Dendritic cell treated with granulocyte-macrophage colony-stimulating factor and Interleukin-4, amounts not matched to agents 40 ng/mL and 50 ng/mL, for 4 days (primary cell): Measurements from ENCODE around the gene DNM3.
A peak's percentile ranks its signal among the peaks of the same experiment; 100 is the strongest.

Source experiments
- H3K27ac Mint-ChIP-seq: one replicate; pipeline ENCODE4 v1.8.0; 2022; ENCODE audit warnings: mild to moderate bottlenecking, mixed read lengths
- H3K27me3 Mint-ChIP-seq: one replicate; pipeline ENCODE4 v1.8.0; 2022; ENCODE audit warnings: mild to moderate bottlenecking, mixed read lengths
- H3K36me3 Mint-ChIP-seq: one replicate; pipeline ENCODE4 v1.8.0; 2022; ENCODE audit warnings: low read depth, mixed read lengths
- H3K4me1 Mint-ChIP-seq: one replicate; pipeline ENCODE4 v1.8.0; 2022; ENCODE audit warnings: low read depth, mixed read lengths
- H3K4me3 Mint-ChIP-seq: one replicate; pipeline ENCODE4 v1.8.0; 2022; ENCODE audit warnings: mild to moderate bottlenecking, moderate library complexity, mixed read lengths
- H3K9me3 Mint-ChIP-seq: one replicate; pipeline ENCODE4 v1.8.0; 2022; ENCODE audit warnings: mixed read lengths
- intact Hi-C: fragments of 100-400 bp; cut with micrococcal nuclease; formaldehyde crosslinking; loops from one replicate; pipeline ENCODE4 v1.15.0; 2022

The DNM3 gene

DNA sequence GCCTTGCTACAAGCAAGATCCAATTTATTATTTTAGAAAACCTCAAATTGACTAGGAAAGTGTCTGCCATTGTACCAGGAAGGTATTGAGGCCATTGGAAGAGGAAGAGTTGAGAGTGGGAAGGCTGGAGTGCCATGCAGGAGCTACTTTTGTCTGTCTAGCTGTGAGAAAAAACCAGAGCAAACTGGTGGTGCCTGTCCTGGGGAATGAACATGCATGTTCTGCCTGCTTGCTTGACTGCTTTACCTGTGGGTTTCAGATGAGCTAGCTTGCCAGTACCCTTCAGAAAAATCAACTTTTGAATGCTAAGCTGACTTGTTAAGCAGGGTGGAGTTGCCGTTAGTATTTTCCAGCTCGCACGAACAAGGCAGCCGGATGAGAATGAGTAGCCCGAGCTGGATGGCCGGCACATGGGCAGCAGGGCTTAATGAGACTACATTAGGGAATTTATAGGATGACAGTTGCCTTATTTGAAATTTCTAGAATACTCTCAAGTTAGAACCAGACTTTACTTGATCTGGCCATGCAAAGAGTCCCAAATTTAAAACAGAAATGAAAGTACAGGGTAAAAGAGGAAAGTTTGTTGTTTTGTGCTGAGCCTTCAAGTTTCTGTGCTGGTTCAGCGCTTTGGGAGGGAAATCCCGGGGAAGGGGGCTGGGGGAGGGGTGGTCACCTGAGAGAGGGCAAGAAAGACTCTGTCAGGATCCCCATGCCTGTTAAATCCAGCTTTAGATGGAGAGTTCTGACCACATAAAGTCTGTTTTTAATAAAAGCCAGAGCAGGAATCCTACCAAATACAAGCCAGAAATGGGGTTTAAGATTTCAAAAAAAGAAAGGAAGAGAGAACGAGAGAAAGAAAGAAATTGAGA is 549.6 kb downstream of the DNM3 start:
- H3K4me3 Mint-ChIP-seq, result no peak overlapping the region
- no peaks in the 10 kb centered on the region for H3K27me3 Mint-ChIP-seq
- H3K27ac Mint-ChIP-seq, result peak overlapping the region; percentile 83
- H3K9me3 Mint-ChIP-seq, result no peaks in the 10 kb centered on the region
- peaks cover 33% of the 10 kb centered on the region for H3K4me1 Mint-ChIP-seq
- no peaks in the 10 kb centered on the region for H3K36me3 Mint-ChIP-seq
- intact Hi-C loops, result loop anchor here (10.0 kb wide), 1 partner anchor 586 kb away; no protein-coding TSS in a partner anchor

- H3K27me3 Mint-ChIP-seq, result no peaks in the 10 kb centered on the region
- H3K4me1 Mint-ChIP-seq, result peaks cover 33% of the 10 kb centered on the region
- H3K4me3 Mint-ChIP-seq, result no peak overlapping the region
- peak overlapping the region; percentile 83 for H3K27ac Mint-ChIP-seq
- intact Hi-C loops, result loop anchor here (10.0 kb wide), 1 partner anchor 587 kb away; no protein-coding TSS in a partner anchor
- H3K9me3 Mint-ChIP-seq, result no peaks in the 10 kb centered on the region
- no peaks in the 10 kb centered on the region for H3K36me3 Mint-ChIP-seq
Observed at GRCh38 chr1:172391976-172392375, 550.7 kb downstream of the DNM3 start.

- H3K27ac Mint-ChIP-seq, result peak overlapping the region; percentile 83
- H3K9me3 Mint-ChIP-seq, result no peaks in the 10 kb centered on the region
- H3K4me3 Mint-ChIP-seq, result no peak overlapping the region
- H3K4me1 Mint-ChIP-seq, result peaks cover 33% of the 10 kb centered on the region
- no peaks in the 10 kb centered on the region for H3K27me3 Mint-ChIP-seq
- intact Hi-C loops, result loop anchor here (10.0 kb wide), 1 partner anchor 589 kb away; no protein-coding TSS in a partner anchor
- no peaks in the 10 kb centered on the region for H3K36me3 Mint-ChIP-seq
Observed at GRCh38 chr1:172393354-172393753, 552.1 kb downstream of the DNM3 start.

DNA sequence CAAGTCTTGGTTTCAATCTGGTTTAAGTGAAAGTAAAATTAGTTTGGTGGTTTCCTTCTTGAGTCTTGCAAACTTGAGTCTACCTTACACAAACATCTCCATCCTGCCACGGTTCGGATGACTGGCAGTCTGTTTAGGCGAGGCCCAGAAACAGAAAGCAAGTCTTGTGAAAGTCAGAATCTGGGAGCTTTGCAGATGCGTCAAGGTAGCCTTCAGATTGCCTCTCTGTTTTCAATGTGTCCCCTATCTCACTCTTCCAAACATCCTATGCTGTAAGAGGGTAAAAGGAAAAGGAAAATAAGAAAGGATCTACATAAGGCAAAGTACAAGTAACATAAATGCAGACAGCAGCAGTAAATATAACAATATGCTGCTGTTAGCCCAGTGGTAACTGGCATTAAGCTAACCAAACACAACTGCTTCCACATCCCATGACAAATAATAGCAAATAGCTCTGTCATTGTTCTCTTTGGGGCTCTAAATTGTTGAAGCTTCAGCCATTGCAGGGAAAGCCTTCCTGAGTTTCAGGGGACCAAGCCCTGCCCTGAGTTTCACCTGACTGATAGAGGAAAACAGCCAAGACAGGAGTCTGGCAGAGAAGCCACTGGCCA is 552.9 kb downstream of the DNM3 start:
- Mint-ChIP-seq H3K36me3 (no peaks in the 10 kb centered on the region), H3K4me3 (no peak overlapping the region), H3K27ac (peak overlapping the region; percentile 83), H3K4me1 (peaks cover 33% of the 10 kb centered on the region), H3K9me3 (no peaks in the 10 kb centered on the region), H3K27me3 (no peaks in the 10 kb centered on the region)
- intact Hi-C loops, result loop anchor here (10.0 kb wide), 1 partner anchor 589 kb away; no protein-coding TSS in a partner anchor

DNA sequence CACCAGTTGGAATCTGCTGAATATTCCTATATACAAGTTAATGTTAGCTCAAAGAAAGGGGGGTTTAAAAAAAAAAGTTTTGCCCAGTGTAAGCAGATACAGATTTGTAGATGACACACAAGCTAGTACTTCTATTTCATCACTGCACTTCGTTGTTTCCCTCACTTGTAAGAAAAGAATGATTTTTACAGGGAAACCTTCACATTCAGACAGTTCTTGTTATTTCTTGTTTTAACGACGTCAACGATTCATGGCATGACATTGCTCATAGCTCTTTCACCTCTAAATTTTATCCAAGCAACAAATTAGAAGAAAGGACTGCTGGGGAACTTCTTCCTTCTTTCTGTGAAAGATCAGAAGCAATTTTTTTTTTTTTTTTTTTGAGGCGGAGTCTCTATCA is 553.5 kb downstream of the DNM3 start:
- intact Hi-C loops, result loop anchor here (5.0 to 10.0 kb wide), 2 partner anchors 213 to 590 kb away; no protein-coding TSS in a partner anchor
- Mint-ChIP-seq H3K4me1 (peaks cover 34% of the 10 kb centered on the region), H3K27ac (peak overlapping the region; percentile 83)

DNA sequence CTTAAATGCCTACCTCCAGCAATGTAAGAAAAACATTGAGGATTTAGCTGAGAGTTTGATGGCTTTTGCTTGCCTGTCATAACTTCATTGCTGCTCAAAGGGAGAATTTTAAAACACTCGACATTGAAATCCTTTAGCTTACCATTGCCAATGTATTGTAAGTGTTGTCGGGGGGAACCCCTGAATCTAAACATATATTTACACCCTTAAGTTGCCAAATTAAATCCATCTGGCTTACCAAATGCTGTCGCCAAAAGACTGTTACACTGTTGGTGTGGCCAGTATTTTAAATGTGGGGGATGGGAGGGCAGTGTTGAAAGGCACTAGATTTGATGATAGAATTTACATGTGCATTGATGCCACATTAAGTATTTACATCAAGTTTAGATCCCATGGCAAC is 554.3 kb downstream of the DNM3 start:
- intact Hi-C loops, result loop anchor here (5.0 to 10.0 kb wide), 2 partner anchors 213 to 591 kb away; no protein-coding TSS in a partner anchor
- no peaks in the 10 kb centered on the region for H3K27me3 Mint-ChIP-seq
- H3K9me3 Mint-ChIP-seq, result no peaks in the 10 kb centered on the region
- H3K27ac Mint-ChIP-seq, result no peak overlapping the region
- H3K36me3 Mint-ChIP-seq, result no peaks in the 10 kb centered on the region
- H3K4me1 Mint-ChIP-seq, result peaks cover 34% of the 10 kb centered on the region
- H3K4me3 Mint-ChIP-seq, result no peak overlapping the region

More for the DNA sequence above, 553.5 kb downstream of the DNM3 start:
- H3K4me3 Mint-ChIP-seq, result no peak overlapping the region
- no peaks in the 10 kb centered on the region for H3K9me3 Mint-ChIP-seq
- H3K36me3 Mint-ChIP-seq, result no peaks in the 10 kb centered on the region
- no peaks in the 10 kb centered on the region for H3K27me3 Mint-ChIP-seq

DNA sequence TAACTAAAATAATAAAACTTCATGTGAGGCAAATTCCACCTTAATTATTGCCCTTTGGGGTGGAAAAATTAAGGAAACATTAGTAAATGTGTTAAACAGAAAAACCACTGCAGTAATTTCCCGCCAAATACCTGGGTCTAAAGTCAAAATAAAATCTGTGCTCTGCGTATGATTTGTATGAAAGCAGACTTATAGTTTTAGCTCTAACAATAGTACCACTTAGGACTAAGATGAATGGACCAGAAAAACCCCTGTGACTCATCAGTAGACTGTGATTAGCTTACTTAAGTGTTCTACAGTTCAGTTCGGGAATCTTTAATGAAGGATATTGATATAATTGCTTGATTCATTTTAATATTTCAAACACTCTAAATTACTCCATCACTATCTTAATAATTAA is 555.9 kb downstream of the DNM3 start:
- H3K4me3 Mint-ChIP-seq, result no peak overlapping the region
- intact Hi-C loops, result loop anchor here (5.0 to 10.0 kb wide), 2 partner anchors 215 to 592 kb away; no protein-coding TSS in a partner anchor
- no peaks in the 10 kb centered on the region for H3K36me3 Mint-ChIP-seq
- H3K27ac Mint-ChIP-seq, result no peak overlapping the region
- H3K27me3 Mint-ChIP-seq, result no peaks in the 10 kb centered on the region
- peaks cover 23% of the 10 kb centered on the region for H3K4me1 Mint-ChIP-seq
- no peaks in the 10 kb centered on the region for H3K9me3 Mint-ChIP-seq

GRCh38 chr1:172397633-172398032 is 556.3 kb downstream of the DNM3 start:
- H3K36me3 Mint-ChIP-seq, result no peaks in the 10 kb centered on the region
- H3K27ac Mint-ChIP-seq, result no peak overlapping the region
- no peak overlapping the region for H3K4me3 Mint-ChIP-seq
- intact Hi-C loops, result loop anchor here (5.0 to 10.0 kb wide), 2 partner anchors 215 to 593 kb away; no protein-coding TSS in a partner anchor
- no peaks in the 10 kb centered on the region for H3K9me3 Mint-ChIP-seq
- H3K27me3 Mint-ChIP-seq, result no peaks in the 10 kb centered on the region
- peaks cover 23% of the 10 kb centered on the region for H3K4me1 Mint-ChIP-seq

GRCh38 chr1:172398193-172398592 is 556.9 kb downstream of the DNM3 start:
- Mint-ChIP-seq H3K27ac (no peak overlapping the region), H3K9me3 (no peaks in the 10 kb centered on the region), H3K4me3 (no peak overlapping the region), H3K36me3 (no peaks in the 10 kb centered on the region), H3K4me1 (peaks cover 21% of the 10 kb centered on the region), H3K27me3 (no peaks in the 10 kb centered on the region)
- intact Hi-C loops, result loop anchor here (5.0 to 10.0 kb wide), 2 partner anchors 216 to 593 kb away; no protein-coding TSS in a partner anchor

DNA sequence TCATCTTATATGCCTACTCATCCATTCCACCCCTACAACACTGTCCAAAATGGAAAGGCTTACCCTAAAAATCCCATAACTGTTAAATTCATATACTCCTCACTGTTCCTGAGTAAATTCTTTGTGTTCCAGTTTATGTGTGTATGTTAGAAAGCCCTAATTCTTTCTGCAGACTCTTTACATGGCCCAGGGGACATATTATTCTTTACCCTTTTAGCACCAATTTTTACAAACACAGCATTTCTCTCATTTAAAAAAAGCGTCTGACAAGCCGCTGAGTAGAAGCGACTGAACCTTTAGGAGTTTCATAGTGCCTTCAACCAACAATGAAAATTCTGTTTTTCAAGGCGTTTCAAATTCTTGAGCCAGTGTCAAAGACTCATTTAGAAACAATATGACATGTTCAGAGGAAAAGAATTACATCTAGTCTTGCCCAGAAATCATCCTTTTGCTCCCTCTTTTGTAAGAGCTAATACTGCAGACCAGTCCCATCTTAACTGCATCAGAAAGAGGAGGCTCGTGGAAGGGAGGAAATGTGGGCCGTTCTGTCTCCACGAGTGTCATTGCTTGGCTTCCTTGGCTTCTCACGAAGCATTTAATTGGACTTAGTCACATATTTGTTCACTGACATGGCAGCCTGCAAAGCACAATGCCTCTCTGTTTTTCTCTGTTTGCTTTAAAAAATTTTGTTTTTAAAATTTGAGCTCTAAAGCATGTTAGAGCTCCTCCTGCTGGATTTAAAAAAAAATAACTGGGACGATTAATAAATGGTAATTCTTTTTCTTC is 557.9 kb downstream of the DNM3 start:
- H3K4me1 Mint-ChIP-seq, result peaks cover 15% of the 10 kb centered on the region
- no peak overlapping the region for H3K27ac Mint-ChIP-seq
- no peaks in the 10 kb centered on the region for H3K36me3 Mint-ChIP-seq
- no peaks in the 10 kb centered on the region for H3K27me3 Mint-ChIP-seq
- no peaks in the 10 kb centered on the region for H3K9me3 Mint-ChIP-seq
- intact Hi-C loops, result loop anchor here (1.0 to 10.0 kb wide), 3 partner anchors 217 to 594 kb away; no protein-coding TSS in a partner anchor
- no peak overlapping the region for H3K4me3 Mint-ChIP-seq

GRCh38 chr1:172399756-172400721 is 558.7 kb downstream of the DNM3 start:
- no peaks in the 10 kb centered on the region for H3K36me3 Mint-ChIP-seq
- H3K4me1 Mint-ChIP-seq, result peaks cover 6% of the 10 kb centered on the region
- no peak overlapping the region for H3K27ac Mint-ChIP-seq
- H3K27me3 Mint-ChIP-seq, result no peaks in the 10 kb centered on the region
- H3K4me3 Mint-ChIP-seq, result no peak overlapping the region
- no peaks in the 10 kb centered on the region for H3K9me3 Mint-ChIP-seq
- intact Hi-C loops, result loop anchor here (1.0 to 10.0 kb wide), 4 partner anchors 218 to 595 kb away; no protein-coding TSS in a partner anchor

DNA sequence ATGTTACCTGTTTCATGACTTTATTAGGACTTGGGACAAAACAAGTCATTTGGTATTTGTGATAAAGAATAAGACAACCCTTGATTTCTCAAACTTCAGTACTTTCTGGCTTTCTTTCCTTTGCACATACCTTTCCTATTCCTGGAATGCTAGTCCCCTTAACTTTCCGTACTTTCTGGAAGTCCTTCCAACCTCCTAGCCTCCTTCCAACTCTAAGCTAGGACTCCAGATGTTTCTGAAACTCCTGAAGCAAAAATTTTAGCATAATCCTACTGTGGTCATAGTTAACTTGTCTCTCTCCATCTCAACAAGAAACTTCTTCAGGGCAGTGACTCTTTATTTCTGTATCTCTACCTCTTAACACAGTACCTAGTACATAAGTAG is 559.4 kb downstream of the DNM3 start:
- Mint-ChIP-seq H3K36me3 (no peaks in the 10 kb centered on the region), H3K4me1 (peaks cover 5% of the 10 kb centered on the region), H3K27ac (no peak overlapping the region), H3K27me3 (no peaks in the 10 kb centered on the region), H3K9me3 (no peaks in the 10 kb centered on the region), H3K4me3 (no peak overlapping the region)
- intact Hi-C loops, result loop anchor here (2.0 kb wide), 1 partner anchor 266 kb away; no protein-coding TSS in a partner anchor
